B cell (primary cell): Measurements from ENCODE around the gene C18orf63.

ENCODE experiments used
- CTCF ChIP-seq: fragments of 200-600 bp; IDR thresholded peaks from one replicate; pipeline ENCODE4 v1.8.0; 2022; ENCODE audit warnings: antibody characterized with exemption, mild to moderate bottlenecking
- EZH2 ChIP-seq: IDR thresholded peaks from 2 replicates; pipeline ENCODE4 v1.6.1; 2012; ENCODE audit warnings: borderline replicate concordance, low read depth, mild to moderate bottlenecking, moderate library complexity, low read length; ENCODE audit not compliant: insufficient read depth, poor library complexity, severe bottlenecking

DNA sequence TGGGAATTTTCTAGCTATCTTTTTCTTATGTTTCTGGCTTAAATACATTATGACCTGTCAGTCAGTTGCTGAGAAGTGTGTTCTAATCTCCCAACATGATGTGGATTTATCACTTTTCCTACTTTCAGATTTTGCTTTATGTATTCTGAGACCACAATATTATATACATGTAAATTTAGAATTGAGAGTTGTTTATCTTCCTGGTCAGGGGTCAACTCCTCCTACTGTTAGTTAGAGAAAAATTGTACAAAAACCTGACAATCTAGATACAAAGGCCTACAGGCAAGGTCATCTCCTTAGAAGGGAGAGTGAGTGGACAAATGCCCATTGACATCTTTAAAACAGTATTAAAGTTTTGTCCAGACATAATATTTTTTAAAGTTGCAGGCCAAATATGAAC is 30.6 kb downstream of the C18orf63 start:
- no peak for TF ChIP-seq CTCF
- TF ChIP-seq EZH2: no peak
